Lung (tissue), 12 donors: ENCODE data around the gene RASGRP1. TPM values are rescaled to one million over a fixed set of nuclear protein-coding genes. Genes with fewer than 3 reads are reported as not detected.
A peak's percentile ranks its signal among the peaks of the same experiment; 100 is the strongest.

Source experiments
- ATAC-seq: fragments of 200-7000 bp; cut with Tn5 transposase; one replicate; pipeline ENCODE4 v1.9.1; 2020; ENCODE audit warnings: moderate number of reproducible peaks; ENCODE audit not compliant: insufficient read depth, low FRiP score
- DNase-seq, 3 donors: peaks; one replicate each; pipeline ENCODE4 v3.0.0-alpha.2; 2013 to 2017
- H3K27ac ChIP-seq, 2 donors: one replicate each; pipeline ENCODE4 v1.5.1; 2013; ENCODE audit warnings: mild to moderate bottlenecking in 2 of 2, moderate library complexity in 2 of 2, control low read depth in 1 of 2, inconsistent platforms in 1 of 2, low read depth in 1 of 2, low read length in 1 of 2
- H3K27me3 ChIP-seq, 3 donors: one replicate each; pipeline ENCODE4 v1.5.1; 2013; ENCODE audit warnings: low read length in 2 of 3; ENCODE audit not compliant: control insufficient read depth in 3 of 3, insufficient read depth in 3 of 3
- H3K36me3 ChIP-seq, 4 donors: one replicate each; pipeline ENCODE4 v1.5.1; 2013; ENCODE audit warnings: low read length in 4 of 4, mild to moderate bottlenecking in 1 of 4, moderate library complexity in 1 of 4; ENCODE audit not compliant: control insufficient read depth in 4 of 4, insufficient read depth in 4 of 4
- H3K4me1 ChIP-seq, 5 donors: one replicate each; pipeline ENCODE4 v1.5.1; 2013; ENCODE audit warnings: low read length in 5 of 5, mild to moderate bottlenecking in 2 of 5, moderate library complexity in 1 of 5; ENCODE audit not compliant: control insufficient read depth in 5 of 5, insufficient read depth in 5 of 5
- H3K4me3 ChIP-seq: one replicate; pipeline ENCODE4 v1.5.1; 2013; ENCODE audit warnings: mild to moderate bottlenecking, control low read depth, moderate library complexity
- H3K9ac ChIP-seq, 2 donors: one replicate each; pipeline ENCODE4 v1.5.1; 2013; ENCODE audit warnings: low read length in 2 of 2, control low read depth in 1 of 2; ENCODE audit not compliant: insufficient read depth in 1 of 2
- H3K9me3 ChIP-seq, 4 donors: one replicate each; pipeline ENCODE4 v1.5.1; 2013; ENCODE audit warnings: low read length in 3 of 4, mild to moderate bottlenecking in 1 of 4, moderate library complexity in 1 of 4; ENCODE audit not compliant: control insufficient read depth in 4 of 4, insufficient read depth in 3 of 4
- WGBS, 2 donors: extraction: QIAGEN DNeasy Blood & Tissue Kit; methylation state at CpG; one replicate each; pipeline ENCODE4 v1.1.7; 2013; 5-methylcytosine and 5-hydroxymethylcytosine counted together
- polyA plus RNA-seq, 2 donors: library from polyadenylated mRNA; stranded (reverse); fragments of 200-250 nt; gene quantifications; one replicate each; pipeline ENCODE4 v1.2.1, GENCODE V29; 2013
- total RNA-seq, 2 donors: library from RNA; depleted of rRNA in 1 of 2; stranded (reverse); fragments of >200 nt in 1 of 2; gene quantifications; one replicate each; pipeline ENCODE4 v1.2.1, GENCODE V29; 2014 to 2021
- TF ChIP-seq, protein P1 (sequence below): IDR thresholded peaks from 2 replicates; pipeline ENCODE4 v1.5.1; 2012; ENCODE audit warnings: mild to moderate bottlenecking; ENCODE audit errors: control extremely low read depth, extremely low read depth
- donor health status: control.
- donor health status: control.
- donor health status: Bipolar disorder and iron deficiency.
- donor health status: healthy.
- donor health status: DM: yes; HTN: yes; CAD: no.

Gene RASGRP1
- total and polyA plus RNA-seq, 4 donors = 0.81 to 7.5 (median 2.5) TPM

DNA sequence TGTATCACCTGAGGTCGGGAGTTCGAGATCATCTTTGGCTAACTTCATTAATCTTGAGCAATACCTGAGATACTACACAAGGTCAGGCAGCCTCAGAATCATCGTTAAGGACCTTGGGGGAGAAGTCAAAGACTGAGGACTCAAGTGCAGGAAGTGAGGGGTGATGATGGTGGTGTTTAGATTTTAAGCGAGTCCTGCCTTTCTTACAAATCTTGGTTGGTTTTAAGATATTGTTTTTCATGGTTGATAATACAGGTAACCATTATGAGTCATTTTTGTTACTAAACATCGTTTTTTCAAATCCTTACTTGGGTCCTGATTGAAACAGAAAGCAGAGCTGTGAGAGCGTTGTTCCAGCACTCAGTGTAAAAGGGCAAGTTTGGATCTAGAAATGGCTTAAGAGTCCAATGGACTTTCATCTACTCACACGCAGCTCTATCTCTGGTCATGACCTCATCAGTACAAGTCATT, 4.1 kb downstream of the RASGRP1 start:
- DNase-seq (no peak), ATAC-seq (no peak)
- H3K36me3 ChIP-seq = no peaks in the 10 kb centered on the region
- peaks cover 0 to 32% (median 4%) of the 10 kb centered on the region in 5 donors for H3K4me1 ChIP-seq
- H3K9ac ChIP-seq = no peak overlapping the region
- WGBS, 2 donors = 81 to 86% methylated on average over 7 of the region's 7 CpGs
- peaks cover 0 to 26% (median 17%) of the 10 kb centered on the region in 3 donors for H3K27me3 ChIP-seq
- no peak overlapping the region for H3K27ac ChIP-seq
- H3K4me3 ChIP-seq = no peak overlapping the region
- TF ChIP-seq, protein P1, sequence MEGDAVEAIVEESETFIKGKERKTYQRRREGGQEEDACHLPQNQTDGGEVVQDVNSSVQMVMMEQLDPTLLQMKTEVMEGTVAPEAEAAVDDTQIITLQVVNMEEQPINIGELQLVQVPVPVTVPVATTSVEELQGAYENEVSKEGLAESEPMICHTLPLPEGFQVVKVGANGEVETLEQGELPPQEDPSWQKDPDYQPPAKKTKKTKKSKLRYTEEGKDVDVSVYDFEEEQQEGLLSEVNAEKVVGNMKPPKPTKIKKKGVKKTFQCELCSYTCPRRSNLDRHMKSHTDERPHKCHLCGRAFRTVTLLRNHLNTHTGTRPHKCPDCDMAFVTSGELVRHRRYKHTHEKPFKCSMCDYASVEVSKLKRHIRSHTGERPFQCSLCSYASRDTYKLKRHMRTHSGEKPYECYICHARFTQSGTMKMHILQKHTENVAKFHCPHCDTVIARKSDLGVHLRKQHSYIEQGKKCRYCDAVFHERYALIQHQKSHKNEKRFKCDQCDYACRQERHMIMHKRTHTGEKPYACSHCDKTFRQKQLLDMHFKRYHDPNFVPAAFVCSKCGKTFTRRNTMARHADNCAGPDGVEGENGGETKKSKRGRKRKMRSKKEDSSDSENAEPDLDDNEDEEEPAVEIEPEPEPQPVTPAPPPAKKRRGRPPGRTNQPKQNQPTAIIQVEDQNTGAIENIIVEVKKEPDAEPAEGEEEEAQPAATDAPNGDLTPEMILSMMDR = no peak
- H3K9me3 ChIP-seq = peaks cover 0 to 2% (median 0%) of the 10 kb centered on the region in 4 donors

DNA sequence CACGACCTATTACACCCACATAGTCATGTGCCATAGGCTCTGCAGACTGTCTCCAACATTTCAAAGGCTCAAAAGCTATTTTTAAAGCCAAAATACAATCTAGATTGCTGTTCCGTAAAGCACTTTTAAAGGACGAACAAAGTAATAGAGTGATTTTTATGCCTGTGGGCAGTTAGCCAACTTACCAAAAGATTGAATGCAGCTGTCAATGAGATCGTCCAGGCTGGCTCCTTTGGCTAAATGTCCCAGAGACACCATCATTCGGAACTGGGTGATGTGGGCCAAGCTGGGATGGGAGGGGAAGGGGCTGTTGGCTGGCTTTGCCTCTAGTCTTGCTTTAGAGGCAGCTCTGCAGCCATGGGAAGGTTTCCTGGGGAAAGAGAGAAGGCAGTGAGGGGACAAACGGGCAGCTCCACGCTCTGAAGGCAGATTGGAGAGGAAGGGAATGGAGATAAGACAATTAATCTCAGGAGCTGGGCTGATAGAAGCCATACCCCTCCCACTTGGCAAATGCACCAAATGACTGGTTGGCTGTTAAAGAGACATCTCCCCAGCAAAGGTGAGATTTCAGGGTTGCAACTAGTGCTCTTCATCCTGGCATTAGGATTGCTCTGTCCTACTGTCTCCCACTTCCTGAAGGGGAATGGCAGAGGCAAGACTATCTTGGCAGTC, 4.8 kb downstream of the RASGRP1 start:
- Histone ChIP-seq H3K27ac (no peak overlapping the region), H3K9ac (no peak overlapping the region), H3K27me3 (peaks cover 0 to 23% (median 10%) of the 10 kb centered on the region in 3 donors), H3K36me3 (no peaks in the 10 kb centered on the region), H3K4me3 (no peak overlapping the region), H3K9me3 (no peaks in the 10 kb centered on the region), H3K4me1 (peaks cover 0 to 28% (median 2%) of the 10 kb centered on the region in 5 donors)
- no peak for ATAC-seq
- TF ChIP-seq, protein P1 = no peak
- peak; percentile 85 to 96 (median 95) for DNase-seq
- 58 to 85% methylated on average over 7 of the region's 7 CpGs for WGBS, 2 donors

DNA sequence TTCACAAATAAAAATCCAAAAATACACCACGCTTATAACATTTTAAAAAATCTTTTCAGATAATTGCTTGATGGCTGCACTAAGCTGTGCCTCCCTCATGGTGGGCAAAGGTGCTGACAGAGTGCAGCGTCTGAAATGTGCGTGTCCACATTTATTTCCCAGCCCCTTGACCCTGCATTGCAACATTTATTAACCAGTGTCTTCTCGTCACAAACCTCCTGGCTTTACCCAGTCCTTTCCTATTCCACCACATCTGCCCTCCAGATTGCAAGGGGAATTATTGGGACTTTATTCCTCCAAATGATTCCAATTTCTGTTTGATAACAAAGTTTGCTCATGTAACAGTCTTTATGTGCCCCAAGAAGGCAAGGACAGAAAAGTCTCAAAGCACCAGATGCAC, 5.5 kb downstream of the RASGRP1 start:
- ATAC-seq (no peak), DNase-seq (no peak)
- TF ChIP-seq, protein P1 = no peak

More for the DNA sequence above, 5.5 kb downstream of the RASGRP1 start:
- peaks cover 0 to 23% (median 10%) of the 10 kb centered on the region in 3 donors for H3K27me3 ChIP-seq
- H3K36me3 ChIP-seq = no peaks in the 10 kb centered on the region
- H3K9me3 ChIP-seq = no peaks in the 10 kb centered on the region
- WGBS, 2 donors = 75 to 85% methylated on average over 4 of the region's 4 CpGs
- no peak overlapping the region for H3K9ac ChIP-seq
- H3K4me1 ChIP-seq = peaks cover 0 to 26% (median 0%) of the 10 kb centered on the region in 5 donors
- H3K27ac ChIP-seq = no peak overlapping the region
- no peak overlapping the region for H3K4me3 ChIP-seq
